Upper lobe of left lung (tissue), 4 donors: ENCODE measurements around the gene FAM163A.

ENCODE experiments used
- CTCF ChIP-seq, 6 experiments: fragments of 450-650 bp in 4 of 6; fragments of 200-600 bp in 2 of 6; sonication (generic) in 2 of 6; IDR thresholded peaks; one replicate each; pipeline ENCODE4 v1.5.1; 2016 to 2019; ENCODE audit warnings: antibody characterized with exemption in 6 of 6
- POLR2A ChIP-seq, 4 donors: fragments of 450-650 bp; IDR thresholded peaks; one replicate each; pipeline ENCODE4 v1.5.1; 2016 to 2017; ENCODE audit warnings: antibody characterized with exemption in 4 of 4, mild to moderate bottlenecking in 2 of 4
- POLR2AphosphoS5 ChIP-seq, 2 donors: sonication (generic); formaldehyde crosslinking; IDR thresholded peaks; one replicate each; pipeline ENCODE4 v1.5.1; 2017; ENCODE audit warnings: antibody characterized with exemption in 2 of 2

GRCh38 chr1:179807691-179808485, 64.8 kb downstream of the FAM163A start:
- TF ChIP-seq CTCF (IDR thresholded peaks at IDR 0.05), result no peak
- no peak for TF ChIP-seq POLR2A (IDR thresholded peaks at IDR 0.05)
- TF ChIP-seq POLR2AphosphoS5 (IDR thresholded peaks at IDR 0.05), result no peak
